Smooth muscle cell (in vitro differentiated cells): ENCODE measurements around the gene SMIM5. TPM values are rescaled to one million over a fixed set of nuclear protein-coding genes. Genes with fewer than 3 reads are reported as not detected.

Experiments
- DNase-seq: peaks from one replicate; lab custom pipeline; 2025; ENCODE audit not compliant: unreplicated experiment; lab: John Stamatoyannopoulos, UW
- H2AFZ ChIP-seq: fragments of 200-600 bp; sonication (generic); 2 replicates; pipeline ENCODE4 v1.6.0; 2016; ENCODE audit warnings: antibody characterized with exemption, low read depth, mild to moderate bottlenecking
- H3F3A ChIP-seq: fragments of 200-600 bp; sonication (generic); 2 replicates; pipeline ENCODE4 v1.6.0; 2017; ENCODE audit warnings: antibody characterized with exemption, low read depth
- H3K27ac ChIP-seq: fragments of 200-600 bp; sonication (generic); 2 replicates; pipeline ENCODE4 v1.5.1; 2016; ENCODE audit warnings: low read depth, mild to moderate bottlenecking
- H3K27me3 ChIP-seq: fragments of 200-600 bp; sonication (generic); 2 replicates; pipeline ENCODE4 v1.6.1; 2016; ENCODE audit warnings: low read depth, mild to moderate bottlenecking
- H3K36me3 ChIP-seq: fragments of 200-600 bp; sonication (generic); 2 replicates; pipeline ENCODE4 v1.5.1; 2016; ENCODE audit warnings: low read depth
- H3K4me1 ChIP-seq: fragments of 200-600 bp; sonication (generic); 2 replicates; pipeline ENCODE4 v1.5.1; 2016; ENCODE audit warnings: low read depth
- H3K4me2 ChIP-seq: fragments of 200-600 bp; sonication (generic); 2 replicates; pipeline ENCODE4 v1.6.0; 2016; ENCODE audit warnings: mild to moderate bottlenecking
- H3K4me3 ChIP-seq: fragments of 200-600 bp; sonication (generic); 2 replicates; pipeline ENCODE4 v1.5.1; 2016; ENCODE audit warnings: mild to moderate bottlenecking
- H3K79me2 ChIP-seq: fragments of 200-600 bp; sonication (generic); 2 replicates; pipeline ENCODE4 v1.6.0; 2016; ENCODE audit warnings: low read depth, mild to moderate bottlenecking
- H3K9ac ChIP-seq: fragments of 200-600 bp; sonication (generic); 2 replicates; pipeline ENCODE4 v1.6.0; 2016; ENCODE audit warnings: low read depth
- H3K9me3 ChIP-seq: fragments of 200-600 bp; sonication (generic); replicated peaks from 2 replicates; pipeline ENCODE4 v1.5.1; 2016; ENCODE audit warnings: low read depth
- H4K20me1 ChIP-seq: fragments of 200-600 bp; sonication (generic); 2 replicates; pipeline ENCODE4 v1.6.0; 2016; ENCODE audit warnings: low read depth
- CTCF ChIP-seq: fragments of 200-600 bp; sonication (generic); IDR thresholded peaks from 2 replicates; pipeline ENCODE4 v1.5.1; 2017; ENCODE audit warnings: borderline replicate concordance, mild to moderate bottlenecking, antibody characterized with exemption; ENCODE audit not compliant: insufficient read depth, poor library complexity, severe bottlenecking
- WGBS: methylation state at CpG from one replicate; pipeline ENCODE4 v1.1.7; 2016; ENCODE audit warnings: low lambda C conversion rate; 5-methylcytosine and 5-hydroxymethylcytosine counted together
- polyA plus RNA-seq: library from polyadenylated mRNA; unstranded; fragments of >200 nt; fragmentation: Nextera tagmentation; extraction: Ambion mirVana; gene quantifications from 2 replicates; pipeline ENCODE4 v1.2.1, GENCODE V29; 2016
- total RNA-seq: library from RNA; depleted of rRNA; stranded (reverse); fragments of >200 nt; gene quantifications from 2 replicates; pipeline ENCODE4 v1.2.3, GENCODE V29; 2014

Gene SMIM5
- total and polyA plus RNA-seq, 2 experiments from 2014 or later: 0.13 to 0.80 TPM

DNA sequence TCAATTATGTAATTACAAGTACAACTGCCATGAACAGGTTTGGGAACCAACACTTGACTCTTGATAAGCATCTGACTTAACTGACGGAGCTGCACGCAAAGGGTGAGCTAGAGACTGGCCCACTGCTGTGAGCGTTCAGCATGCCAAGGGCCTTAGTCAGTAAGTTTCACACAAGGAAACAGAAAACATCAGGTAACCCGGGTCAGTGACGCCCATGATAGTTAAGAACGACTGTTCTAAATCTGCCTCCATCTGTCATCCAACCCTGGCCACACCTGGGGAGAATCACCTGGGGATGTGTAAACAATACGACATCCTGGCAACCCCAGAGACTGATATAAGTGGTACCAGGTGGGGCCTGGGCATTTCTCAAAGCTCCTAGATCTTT, 12.3 kb downstream of the SMIM5 start:
- Histone ChIP-seq H4K20me1 (no peaks in the 10 kb centered on the region), H3K4me1 (no peaks in the 10 kb centered on the region), H3K4me3 (no peak overlapping the region), H3K36me3 (no peaks in the 10 kb centered on the region), H2AFZ (no peak overlapping the region), H3K9me3 (no peaks in the 10 kb centered on the region), H3K27ac (peak overlapping the region; percentile 97), H3K9ac (peak overlapping the region; percentile 93), H3K4me2 (no peak overlapping the region), H3K79me2 (no peaks in the 10 kb centered on the region), H3F3A (no peaks in the 10 kb centered on the region), H3K27me3 (no peaks in the 10 kb centered on the region)
- TF ChIP-seq CTCF: no peak
- WGBS: 63% methylated on average over 7 of the region's 7 CpGs
- DNase-seq: no peak

DNA sequence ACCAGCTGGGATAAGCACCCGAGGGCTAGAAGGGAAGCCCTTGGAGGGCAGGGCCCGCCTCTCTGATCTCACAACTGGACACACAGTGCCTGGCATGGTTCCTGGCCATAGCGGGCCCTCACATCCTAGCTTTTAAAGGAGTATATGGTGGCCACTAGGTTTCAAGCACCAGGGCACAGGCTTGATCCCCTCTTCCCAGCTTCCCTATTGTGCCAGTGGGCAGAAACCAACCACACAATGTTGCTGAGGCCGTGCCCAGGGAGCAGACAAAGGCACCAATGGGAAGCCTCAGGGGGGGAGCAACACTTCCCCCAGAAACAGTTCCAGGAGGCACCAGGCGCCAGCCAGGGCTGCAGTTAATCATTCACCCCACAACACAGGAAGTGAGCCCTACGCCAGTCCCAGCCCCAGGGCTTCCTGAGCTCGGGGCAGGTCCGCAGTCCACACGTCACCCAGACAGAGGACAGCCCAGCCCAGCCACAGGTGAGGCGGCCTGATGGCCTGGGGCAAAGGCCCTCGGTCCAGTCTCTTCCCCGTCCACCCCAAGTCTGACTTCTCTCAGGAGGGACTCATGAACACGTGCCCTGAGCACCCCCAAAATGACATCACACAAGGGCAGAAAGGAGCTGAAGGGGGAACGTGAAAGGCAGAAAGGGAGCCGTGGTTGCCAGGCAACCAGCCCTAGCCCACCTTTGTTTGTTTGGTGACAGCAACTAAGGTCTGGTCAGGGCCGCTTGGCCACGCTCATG, 12.8 kb downstream of the SMIM5 start:
- TF ChIP-seq CTCF: no peak
- H3K36me3 ChIP-seq: no peaks in the 10 kb centered on the region
- no peaks in the 10 kb centered on the region for H3F3A ChIP-seq
- no peak overlapping the region for H2AFZ ChIP-seq
- WGBS: 75% methylated on average over 17 of the region's 17 CpGs
- H3K27ac ChIP-seq: peak overlapping the region; percentile 97
- no peak overlapping the region for H3K4me2 ChIP-seq
- no peaks in the 10 kb centered on the region for H3K4me1 ChIP-seq
- no peaks in the 10 kb centered on the region for H3K79me2 ChIP-seq
- H3K9me3 ChIP-seq: no peaks in the 10 kb centered on the region
- H4K20me1 ChIP-seq: no peaks in the 10 kb centered on the region
- H3K27me3 ChIP-seq: no peaks in the 10 kb centered on the region
- no peak for DNase-seq
- H3K4me3 ChIP-seq: no peak overlapping the region
- peak overlapping the region; percentile 93 for H3K9ac ChIP-seq

- TF ChIP-seq CTCF: no peak
- Histone ChIP-seq H3K4me3 (no peak overlapping the region), H4K20me1 (no peaks in the 10 kb centered on the region), H3K4me1 (no peaks in the 10 kb centered on the region), H3K36me3 (no peaks in the 10 kb centered on the region), H2AFZ (no peak overlapping the region), H3K9me3 (no peaks in the 10 kb centered on the region), H3K9ac (peak overlapping the region; percentile 93), H3F3A (no peaks in the 10 kb centered on the region), H3K27me3 (no peaks in the 10 kb centered on the region), H3K27ac (peak overlapping the region; percentile 97), H3K4me2 (no peak overlapping the region), H3K79me2 (no peaks in the 10 kb centered on the region)
- WGBS: over 99% methylated on average over 6 of the region's 6 CpGs
- DNase-seq: no peak
Observed at GRCh38 chr17:75646638-75646992, 13.4 kb downstream of the SMIM5 start.

- Histone ChIP-seq H3K4me2 (no peak overlapping the region), H3K4me3 (no peak overlapping the region), H2AFZ (no peak overlapping the region), H3F3A (no peaks in the 10 kb centered on the region), H3K36me3 (no peaks in the 10 kb centered on the region), H3K27ac (peak overlapping the region; percentile 97), H3K4me1 (no peaks in the 10 kb centered on the region), H3K79me2 (no peaks in the 10 kb centered on the region), H3K9me3 (no peaks in the 10 kb centered on the region), H4K20me1 (no peaks in the 10 kb centered on the region), H3K27me3 (no peaks in the 10 kb centered on the region), H3K9ac (peak overlapping the region; percentile 93)
- 99% methylated on average over 7 of the region's 7 CpGs for WGBS
- TF ChIP-seq CTCF: no peak
- no peak for DNase-seq
Observed at GRCh38 chr17:75647061-75647460, 13.8 kb downstream of the SMIM5 start.
